ENCODE results near the gene SVBP. TPM values are rescaled to one million over a fixed set of nuclear protein-coding genes. Genes with fewer than 3 reads are reported as not detected.

Gene SVBP
- total RNA-seq, 1 donor from 2014 or later: 8.2 TPM

GRCh38 chr1:42765269-42765668 lies 51.9 kb downstream of the SVBP start:
- H3K36me3 Mint-ChIP-seq (ENCODE audit: low read depth): peaks cover 9% of the 10 kb centered on the region
- no peaks in the 10 kb centered on the region for H3K9me3 Mint-ChIP-seq
- peaks cover 20% of the 10 kb centered on the region for H3K4me1 Mint-ChIP-seq (ENCODE audit: low read depth)
- intact Hi-C loops (cut with micrococcal nuclease): loop anchor here (5.0 kb wide), 2 partner anchors 433 to 1447 kb away; partner anchors contain the start of gene DMAP1
- no peak overlapping the region for H3K27ac Mint-ChIP-seq
- no peak for DNase-seq (ENCODE audit: low spot score)
- no peaks in the 10 kb centered on the region for H3K27me3 Mint-ChIP-seq (ENCODE audit: insufficient read depth)
- H3K4me3 Mint-ChIP-seq: no peak overlapping the region

GRCh38 chr1:42762269-42762668 lies 54.9 kb downstream of the SVBP start:
- no peak for DNase-seq (ENCODE audit: low spot score)
- Mint-ChIP-seq H3K4me1 (ENCODE audit: low read depth) (peaks cover 6% of the 10 kb centered on the region), H3K27me3 (ENCODE audit: insufficient read depth) (no peaks in the 10 kb centered on the region)

GRCh38 chr1:42761567-42761966 lies 55.6 kb downstream of the SVBP start:
- Mint-ChIP-seq H3K4me3 (no peak overlapping the region), H3K9me3 (no peaks in the 10 kb centered on the region), H3K27ac (no peak overlapping the region), H3K27me3 (ENCODE audit: insufficient read depth) (no peaks in the 10 kb centered on the region), H3K4me1 (ENCODE audit: low read depth) (peaks cover 6% of the 10 kb centered on the region), H3K36me3 (ENCODE audit: low read depth) (peaks cover 21% of the 10 kb centered on the region)
- no peak for DNase-seq (ENCODE audit: low spot score)
- intact Hi-C loops (cut with micrococcal nuclease): no loop called here

More at GRCh38 chr1:42762269-42762668, 54.9 kb downstream of the SVBP start:
- intact Hi-C loops (cut with micrococcal nuclease): no loop called here
- Mint-ChIP-seq H3K27ac (no peak overlapping the region), H3K9me3 (no peaks in the 10 kb centered on the region), H3K36me3 (ENCODE audit: low read depth) (peaks cover 14% of the 10 kb centered on the region), H3K4me3 (no peak overlapping the region)

GRCh38 chr1:42759114-42759513 lies 58.1 kb downstream of the SVBP start:
- H3K27ac Mint-ChIP-seq: no peak overlapping the region
- H3K36me3 Mint-ChIP-seq (ENCODE audit: low read depth): peaks cover 41% of the 10 kb centered on the region
- peaks cover 6% of the 10 kb centered on the region for H3K4me1 Mint-ChIP-seq (ENCODE audit: low read depth)
- H3K9me3 Mint-ChIP-seq: no peaks in the 10 kb centered on the region
- H3K4me3 Mint-ChIP-seq: no peak overlapping the region
- H3K27me3 Mint-ChIP-seq (ENCODE audit: insufficient read depth): no peaks in the 10 kb centered on the region
- DNase-seq (ENCODE audit: low spot score): no peak
- intact Hi-C loops (cut with micrococcal nuclease): no loop called here

GRCh38 chr1:42758641-42759040 lies 58.6 kb downstream of the SVBP start:
- Mint-ChIP-seq H3K4me1 (ENCODE audit: low read depth) (peaks cover 6% of the 10 kb centered on the region), H3K36me3 (ENCODE audit: low read depth) (peaks cover 45% of the 10 kb centered on the region), H3K27me3 (ENCODE audit: insufficient read depth) (no peaks in the 10 kb centered on the region), H3K9me3 (no peaks in the 10 kb centered on the region), H3K27ac (no peak overlapping the region), H3K4me3 (no peak overlapping the region)
- intact Hi-C loops (cut with micrococcal nuclease): no loop called here
- DNase-seq (ENCODE audit: low spot score): no peak

GRCh38 chr1:42757892-42758275 lies 59.3 kb downstream of the SVBP start:
- no peaks in the 10 kb centered on the region for H3K9me3 Mint-ChIP-seq
- intact Hi-C loops (cut with micrococcal nuclease): loop anchor here (1.0 kb wide), 1 partner anchor 180 kb away; no protein-coding TSS in a partner anchor
- H3K4me3 Mint-ChIP-seq: no peak overlapping the region
- no peaks in the 10 kb centered on the region for H3K27me3 Mint-ChIP-seq (ENCODE audit: insufficient read depth)
- H3K27ac Mint-ChIP-seq: no peak overlapping the region
- peaks cover 50% of the 10 kb centered on the region for H3K36me3 Mint-ChIP-seq (ENCODE audit: low read depth)
- peaks cover 6% of the 10 kb centered on the region for H3K4me1 Mint-ChIP-seq (ENCODE audit: low read depth)
- DNase-seq (ENCODE audit: low spot score): no peak

Other genes starting within 250 kb of the SVBP start
- 89.7 and 94.6 TPM in 2 replicates for gene PPIH, start 159.0 kb downstream of the SVBP start, total RNA-seq
- 774 and 780 TPM in 2 replicates for gene YBX1, start 135.0 kb downstream of the SVBP start, total RNA-seq
- not detected in 2 replicates for gene CLDN19, start 77.2 kb downstream of the SVBP start, total RNA-seq
- gene P3H1, start 50.4 kb downstream of the SVBP start, total RNA-seq: 44.9 and 51.4 TPM in 2 replicates
- gene C1orf50, start 50.1 kb downstream of the SVBP start, total RNA-seq: 6.4 and 7.6 TPM in 2 replicates
- 0.12 and 0.29 TPM in 2 replicates for gene TMEM269, start 32.4 kb downstream of the SVBP start, total RNA-seq
- gene ERMAP, start 275 bp downstream of the SVBP start, total RNA-seq: 3.4 and 3.7 TPM in 2 replicates
- gene ZNF691, start 29.2 kb upstream of the SVBP start, total RNA-seq: 10.0 and 12.9 TPM in 2 replicates
- 111 and 120 TPM in 2 replicates for gene SLC2A1, start 141.5 kb upstream of the SVBP start, total RNA-seq

All from activated T-helper 1 cell treated with anti-CD3 and anti-CD28 coated beads, Interleukin-12 subunit alpha, Interleukin-12 subunit beta, Interleukin-2, Interleukin-4 antibody, amounts not matched to agents 30 ng/mL and 10 ng/mL and 1 ng/mL, durations not matched to agents 14 hours and 24 hours and 36 hours (primary cell).